ENCODE results near the gene TM4SF18. TPM values are rescaled to one million over a fixed set of nuclear protein-coding genes. Genes with fewer than 3 reads are reported as not detected.
A peak's percentile ranks its signal among the peaks of the same experiment; 100 is the strongest.

Gene TM4SF18
- polyA plus RNA-seq, 10 donors, result 12.1 to 21.0 (median 15.9) TPM

DNA sequence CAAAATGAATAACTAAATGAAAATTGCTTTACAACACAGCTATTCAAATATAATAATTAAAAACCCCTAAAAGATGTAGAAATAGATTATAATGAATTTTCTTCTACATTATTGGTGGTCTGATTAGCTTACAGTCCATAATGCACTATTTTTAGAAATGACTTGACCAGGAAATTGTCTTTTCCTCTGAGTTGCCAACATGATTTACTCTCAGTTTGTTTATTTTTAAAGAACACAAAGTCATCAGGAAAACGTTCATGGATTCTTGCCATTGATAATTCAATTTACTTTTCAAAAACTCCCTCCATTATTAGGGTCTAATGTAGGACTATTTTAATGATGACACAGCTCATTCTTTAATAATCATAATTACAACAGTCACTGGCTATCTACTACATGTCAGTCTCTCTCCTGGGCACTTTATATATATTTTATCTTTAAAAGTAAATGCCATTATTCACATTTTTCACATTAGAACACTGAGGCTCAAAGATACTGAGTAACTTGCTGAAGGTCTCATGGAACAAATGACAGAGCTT, 1.1 kb downstream of the TM4SF18 start:
- DNase-seq, result no peak

DNA sequence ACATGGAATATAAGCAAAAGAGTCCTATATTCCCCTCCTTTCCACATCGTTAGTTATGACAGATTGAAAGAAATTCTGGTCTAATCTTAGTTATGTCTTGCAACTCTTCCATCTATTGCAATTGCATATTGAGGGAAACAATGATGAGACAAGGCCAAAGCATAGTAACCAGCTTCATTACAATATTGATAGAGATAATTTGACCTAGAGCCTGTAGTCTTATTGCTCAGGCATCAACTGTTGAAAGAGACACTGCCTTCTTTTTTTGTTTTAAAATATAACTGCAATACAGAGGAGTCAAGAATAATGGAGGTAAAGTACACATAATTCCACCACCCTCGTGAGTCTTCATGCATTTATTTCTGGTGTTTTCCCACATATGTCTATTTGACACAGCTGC, 2.0 kb downstream of the TM4SF18 start:
- DNase-seq, result no peak

DNA sequence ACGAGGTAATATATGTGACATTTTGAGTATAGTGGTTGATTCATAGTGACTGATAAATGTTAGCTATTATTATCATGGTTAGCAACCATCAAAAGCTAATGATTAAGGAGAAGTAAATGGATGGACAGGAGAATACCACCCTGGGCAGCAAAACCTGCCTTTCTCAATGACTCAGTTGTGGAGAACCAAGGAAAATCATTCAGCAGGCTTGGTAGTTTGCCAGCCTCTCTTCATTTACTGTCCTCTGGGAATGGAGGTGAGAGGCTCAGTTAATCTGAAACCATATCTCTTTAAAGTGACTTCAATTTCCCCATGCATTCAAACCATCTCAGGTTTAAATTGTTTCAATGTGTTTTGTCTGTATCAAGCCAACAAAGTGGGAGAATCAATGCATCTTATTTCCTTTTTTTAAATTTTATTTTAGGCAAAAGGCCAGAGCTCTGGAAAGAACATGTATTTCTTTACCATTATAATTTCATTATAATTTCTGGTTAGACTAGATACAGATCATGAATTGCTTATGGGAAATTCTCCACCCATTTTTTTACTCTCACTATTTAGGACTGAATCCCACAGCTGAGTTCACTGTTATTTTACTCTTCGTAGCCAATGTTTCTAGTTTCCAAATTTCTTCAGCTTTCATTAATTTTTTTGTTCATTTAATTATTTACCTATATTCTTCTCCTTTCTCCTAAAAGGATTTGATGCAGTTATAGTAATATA, 2.7 kb downstream of the TM4SF18 start:
- DNase-seq, result no peak

DNA sequence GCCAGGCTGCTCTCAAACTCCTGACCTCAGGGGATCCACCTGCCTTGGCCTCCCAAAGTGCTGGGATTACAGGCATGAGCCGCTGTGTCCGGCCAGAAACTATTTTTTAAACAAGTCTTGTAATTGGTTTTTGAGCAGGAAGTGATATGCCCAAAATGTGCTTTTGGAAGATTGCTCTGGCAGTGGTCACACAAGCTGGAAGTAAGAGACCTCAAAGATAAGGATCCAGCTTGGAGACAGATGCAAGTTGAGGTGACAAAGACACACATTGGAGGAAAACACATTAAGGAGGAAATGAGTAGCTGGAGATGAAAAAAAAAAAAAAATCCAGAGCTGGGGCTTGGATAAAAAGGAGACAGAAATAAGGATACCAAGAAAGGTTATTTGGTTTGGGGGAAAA, 6.3 kb downstream of the TM4SF18 start:
- DNase-seq, result no peak

DNA sequence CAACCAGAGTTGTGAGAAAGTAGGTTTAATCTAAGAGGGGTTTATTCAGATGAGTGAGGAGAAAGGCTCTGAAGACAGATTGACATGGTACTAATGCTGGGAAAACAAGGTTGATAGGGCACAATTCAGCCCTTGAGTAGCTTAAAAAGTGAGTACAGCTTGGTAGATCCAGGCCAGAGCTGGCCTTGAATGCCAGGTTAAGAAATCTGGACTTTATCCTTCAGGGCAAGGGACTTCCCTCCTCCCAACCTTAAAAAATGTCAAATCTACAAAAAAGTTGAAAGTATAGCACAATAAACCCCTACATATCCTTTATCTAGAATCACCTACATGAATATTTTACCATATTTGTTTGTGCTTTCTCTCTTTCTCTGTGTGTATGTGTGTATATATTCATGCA, 7.9 kb downstream of the TM4SF18 start:
- no peak for DNase-seq

DNA sequence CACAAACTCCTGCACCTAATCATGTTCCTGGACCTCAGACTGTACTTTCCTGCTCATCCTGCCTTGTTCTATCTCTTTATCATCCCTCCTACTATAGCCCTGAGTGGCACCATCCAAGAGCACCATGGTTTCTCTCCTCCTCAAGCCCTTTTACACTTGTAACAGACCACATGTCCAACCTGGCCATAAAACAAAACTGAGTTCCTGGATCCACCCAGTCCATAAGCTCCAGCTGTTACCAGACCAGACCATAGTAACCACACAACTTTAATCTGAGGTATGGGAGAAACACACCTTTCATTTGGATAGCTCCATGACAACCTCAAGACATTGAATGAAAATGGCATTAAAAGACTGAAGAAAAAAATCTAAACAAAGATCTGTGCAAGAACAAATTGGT, 9.1 kb downstream of the TM4SF18 start:
- DNase-seq, result no peak

DNA sequence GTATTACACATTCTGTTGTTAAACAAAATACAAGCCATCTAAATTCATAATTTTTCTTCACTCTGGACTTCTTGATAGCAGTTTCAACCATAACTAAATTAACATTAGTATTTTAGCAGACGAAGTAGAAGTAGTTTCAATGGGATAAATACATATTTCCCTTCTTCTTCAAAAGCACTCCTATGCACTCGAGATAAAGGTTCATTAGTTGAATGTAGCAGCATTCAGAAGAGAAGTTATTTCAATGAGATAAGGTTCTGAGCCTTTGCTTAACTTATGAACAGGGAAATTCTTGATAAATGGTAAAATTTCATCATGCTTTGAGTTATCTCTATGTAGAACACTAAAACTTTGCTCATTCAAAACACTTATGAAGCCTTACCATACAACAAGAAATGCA, 11.8 kb downstream of the TM4SF18 start:
- DNase-seq, result no peak

DNA sequence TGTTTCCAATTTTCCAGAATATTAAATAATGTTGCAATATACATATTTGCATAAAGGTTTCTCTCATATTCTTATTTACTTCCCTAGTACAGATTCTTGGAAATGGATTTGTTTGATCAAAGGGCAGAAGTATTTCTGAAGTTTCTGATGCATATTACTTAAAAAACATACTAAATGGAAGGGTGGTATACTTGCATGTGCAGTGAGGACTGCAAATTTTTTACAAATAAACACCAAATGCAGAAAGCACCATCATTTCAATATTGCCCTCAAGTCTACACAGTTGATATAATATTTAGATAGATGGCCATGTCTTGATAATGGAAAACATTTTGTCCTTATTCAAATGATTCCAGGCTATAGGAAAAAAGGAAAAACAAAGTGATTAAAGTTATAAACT, 12.3 kb downstream of the TM4SF18 start:
- no peak for DNase-seq

DNA sequence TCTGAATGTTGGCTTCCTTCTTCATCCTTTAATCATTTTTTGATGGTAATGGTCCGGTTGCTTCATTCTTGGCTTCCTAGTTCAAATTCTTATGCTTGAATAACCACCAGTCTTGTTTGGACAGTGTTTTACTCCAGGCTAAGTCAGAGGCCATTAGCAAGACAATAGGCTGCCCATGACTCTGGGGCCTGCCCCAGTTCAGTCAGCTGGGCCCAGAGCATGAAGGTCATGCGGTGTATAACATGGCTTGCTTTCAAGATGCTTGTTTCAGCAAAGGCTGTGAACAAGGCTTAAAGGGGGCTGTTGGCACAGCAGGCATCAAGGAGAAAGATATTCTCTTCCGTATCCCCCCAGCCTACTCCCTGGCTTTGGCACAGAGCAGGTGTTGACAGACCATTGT, 13.7 kb downstream of the TM4SF18 start:
- DNase-seq, result no peak

DNA sequence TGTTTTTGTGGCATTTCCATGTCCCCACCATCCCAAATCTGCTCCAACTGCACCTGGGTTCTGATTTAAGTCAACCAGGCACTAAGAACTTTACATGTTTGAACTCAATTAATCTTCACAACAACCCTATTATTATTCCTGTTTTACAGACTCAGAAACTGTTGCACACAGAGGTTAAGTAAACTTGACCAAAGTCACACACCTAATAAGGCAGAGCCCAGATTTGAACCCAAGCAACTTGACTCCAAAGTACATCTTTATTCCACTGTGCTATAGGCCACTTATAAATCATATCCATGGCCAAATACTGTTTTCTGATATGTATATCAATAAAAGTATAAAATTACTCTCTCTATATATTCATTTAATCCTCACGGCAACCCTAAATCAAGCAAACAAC, 16.4 kb downstream of the TM4SF18 start:
- no peak for DNase-seq

DNA sequence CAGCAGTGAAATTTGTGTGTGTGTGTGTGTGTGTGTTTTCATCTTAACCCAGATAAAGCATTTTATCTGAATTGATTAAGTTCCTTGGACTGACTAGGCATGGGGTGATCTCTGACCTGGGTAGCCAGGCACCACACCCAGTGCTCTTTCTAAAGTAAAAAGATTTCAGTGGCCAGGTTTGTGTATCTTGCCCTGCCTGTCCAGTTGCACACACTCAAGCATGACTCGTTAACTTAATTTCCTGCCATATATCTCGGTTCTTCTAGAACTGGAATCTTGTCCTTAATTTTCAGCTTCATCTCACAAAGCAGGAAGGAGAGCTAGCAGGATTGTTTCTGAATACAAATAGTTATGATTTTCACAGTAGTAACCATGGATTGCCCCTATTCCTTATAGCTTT, 17.0 kb downstream of the TM4SF18 start:
- no peak for DNase-seq

DNA sequence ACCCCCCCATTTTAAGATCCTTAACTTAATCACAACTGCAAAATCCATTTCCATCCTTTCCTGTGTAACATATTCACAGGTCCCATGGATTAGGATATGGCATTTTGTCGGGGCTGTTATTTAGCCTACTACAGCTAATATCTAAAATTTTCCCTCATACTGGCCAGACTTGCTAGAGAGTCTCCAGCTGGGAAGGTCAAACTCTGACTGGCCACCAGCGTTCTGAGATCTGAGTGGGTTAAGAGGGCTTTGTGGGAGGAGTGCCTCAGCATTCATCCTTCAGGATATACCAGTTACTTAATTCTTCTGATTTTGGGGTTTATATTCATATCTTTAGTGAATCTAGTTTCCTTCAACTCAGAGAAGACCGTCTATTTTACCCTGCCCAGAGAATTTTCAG, 17.7 kb downstream of the TM4SF18 start:
- no peak for DNase-seq

DNA sequence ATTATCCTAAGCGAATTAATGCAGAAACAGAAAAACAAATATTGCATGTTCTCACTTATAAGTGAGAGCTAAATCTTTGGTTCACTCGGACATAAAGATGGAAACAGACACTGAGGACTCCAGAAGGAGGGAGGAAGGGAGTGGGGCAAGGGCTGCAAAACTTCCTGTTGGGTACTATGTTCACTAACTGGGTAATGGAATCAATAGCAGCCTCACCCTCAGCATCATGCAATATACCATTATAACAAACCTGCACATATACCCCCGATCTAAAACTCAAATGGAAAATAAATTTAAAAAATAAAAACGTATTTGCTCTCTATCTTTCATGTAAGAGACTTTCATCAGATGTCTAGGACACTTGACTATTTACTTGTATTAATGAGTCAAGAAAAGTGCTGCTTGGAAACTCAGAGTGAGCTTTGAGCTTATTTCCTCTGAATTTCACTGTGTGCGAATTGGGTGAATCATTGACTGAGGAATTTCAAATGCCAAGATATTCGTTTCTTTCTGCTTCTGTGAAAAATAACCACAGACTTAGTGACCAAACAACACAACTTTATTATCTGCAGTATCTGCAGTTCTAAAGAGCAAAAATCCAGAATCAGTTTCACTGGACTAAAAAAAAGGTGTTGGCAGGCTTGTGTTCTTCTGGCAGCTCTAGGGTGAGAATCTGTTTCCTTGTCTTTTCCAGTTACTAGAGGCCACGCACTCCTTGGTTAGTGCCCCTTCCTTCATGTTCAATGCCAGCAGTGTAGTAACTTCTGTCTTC, 18.4 kb downstream of the TM4SF18 start:
- DNase-seq, result peak in 1 of 3 donors; percentile 72

DNA sequence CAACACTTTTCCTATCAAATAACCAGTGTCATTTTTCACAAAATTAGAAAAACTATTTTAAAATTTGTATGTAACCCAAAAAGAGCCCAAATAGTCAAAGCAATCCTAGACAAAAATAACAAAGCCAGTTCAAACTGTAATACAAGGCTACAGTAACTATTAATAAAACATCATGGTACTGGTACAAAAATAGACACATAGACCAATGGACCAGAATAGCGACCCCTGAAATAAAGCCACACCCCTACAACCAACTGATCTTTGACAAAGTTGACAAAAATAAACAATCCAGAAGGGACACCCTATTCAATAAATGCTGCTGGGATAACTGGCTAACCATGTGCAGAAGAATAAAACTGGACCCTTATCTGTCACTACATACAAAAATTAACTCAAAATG, 19.9 kb downstream of the TM4SF18 start:
- DNase-seq, result no peak

DNA sequence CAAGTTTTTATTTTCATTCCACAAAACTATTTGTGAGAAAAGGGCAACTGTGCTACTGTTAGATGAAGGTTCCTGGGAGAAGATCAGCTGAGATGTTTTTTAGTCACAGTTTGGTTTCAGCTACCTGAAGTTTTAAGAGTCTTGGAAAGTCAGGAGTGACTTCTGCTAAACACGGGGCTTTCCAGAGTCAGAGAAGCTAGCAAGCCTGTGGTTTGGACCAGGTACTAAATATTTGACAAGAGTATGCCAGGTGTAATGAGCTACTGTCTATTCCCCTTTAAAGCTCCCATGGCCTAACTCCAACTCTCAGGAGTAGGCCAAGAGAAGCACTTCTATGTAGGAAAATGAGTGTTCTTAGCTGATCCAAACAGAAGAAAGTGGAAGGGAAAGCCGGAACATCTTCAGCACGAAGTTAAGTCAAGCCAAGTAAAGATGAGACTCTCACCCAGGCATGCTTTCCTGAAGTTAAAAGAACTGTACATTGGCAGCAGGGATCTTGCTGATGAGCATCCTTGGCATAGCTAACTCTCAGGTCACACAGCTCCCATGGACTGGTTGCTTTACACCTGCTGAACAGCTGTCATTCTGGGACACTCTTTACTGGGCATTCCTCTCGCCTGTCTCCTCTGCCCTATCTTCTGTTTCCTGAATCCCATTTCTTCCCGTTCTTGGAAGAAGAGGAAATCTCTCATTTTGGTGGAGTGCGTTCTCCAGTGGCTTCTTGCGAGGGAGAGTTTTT, 22.5 kb downstream of the TM4SF18 start:
- DNase-seq, result no peak

DNA sequence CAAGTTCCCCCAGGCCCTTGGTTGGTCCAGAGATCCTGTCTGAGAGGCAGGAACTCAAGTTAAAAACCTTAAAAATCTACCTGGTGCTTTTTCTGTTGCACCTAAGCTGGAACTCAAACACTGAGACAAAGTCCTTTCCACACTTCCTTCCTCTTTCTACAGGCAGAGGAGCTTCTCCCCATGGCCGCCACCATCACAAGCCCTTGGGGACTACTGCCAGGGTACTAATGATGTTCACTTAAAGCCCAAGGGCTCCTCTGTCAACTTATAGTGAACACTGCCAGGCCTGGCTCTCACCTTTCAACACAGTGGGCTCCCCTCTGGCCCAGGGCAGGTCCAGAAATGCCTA, 26.0 kb downstream of the TM4SF18 start:
- no peak for DNase-seq

DNA sequence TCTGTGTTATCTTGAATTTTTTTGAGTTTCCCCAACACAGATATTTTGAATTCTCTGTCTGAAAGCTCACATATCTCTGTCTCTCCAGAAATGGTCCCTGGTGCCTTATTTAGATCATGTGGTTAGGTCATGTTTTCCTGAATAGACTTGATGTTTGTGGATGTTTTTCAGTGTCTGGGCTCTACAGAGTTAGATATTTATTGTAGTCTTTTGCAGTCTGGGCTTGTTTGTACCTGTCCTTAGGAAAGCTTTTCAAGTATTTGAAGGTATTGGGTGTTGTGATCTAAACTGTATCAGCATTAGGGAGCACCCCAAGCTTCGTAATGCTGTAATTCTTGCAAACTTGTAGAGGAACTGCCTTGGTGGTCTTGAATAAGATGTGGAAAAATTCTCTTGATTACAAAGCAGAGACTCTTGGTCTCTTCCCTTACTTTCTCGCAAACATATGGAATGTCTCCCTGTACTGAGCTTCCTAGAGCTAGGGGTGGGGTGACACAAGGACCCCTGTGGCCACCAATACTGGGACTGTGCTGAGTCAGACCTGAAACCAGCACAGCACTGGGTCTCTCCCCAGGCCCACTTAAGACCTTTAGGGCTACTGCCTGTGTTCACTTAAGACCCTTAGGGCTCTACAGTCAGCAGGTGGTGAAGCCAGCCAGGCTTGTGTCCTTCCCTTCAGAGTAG, 26.5 kb downstream of the TM4SF18 start:
- DNase-seq, result no peak

DNA sequence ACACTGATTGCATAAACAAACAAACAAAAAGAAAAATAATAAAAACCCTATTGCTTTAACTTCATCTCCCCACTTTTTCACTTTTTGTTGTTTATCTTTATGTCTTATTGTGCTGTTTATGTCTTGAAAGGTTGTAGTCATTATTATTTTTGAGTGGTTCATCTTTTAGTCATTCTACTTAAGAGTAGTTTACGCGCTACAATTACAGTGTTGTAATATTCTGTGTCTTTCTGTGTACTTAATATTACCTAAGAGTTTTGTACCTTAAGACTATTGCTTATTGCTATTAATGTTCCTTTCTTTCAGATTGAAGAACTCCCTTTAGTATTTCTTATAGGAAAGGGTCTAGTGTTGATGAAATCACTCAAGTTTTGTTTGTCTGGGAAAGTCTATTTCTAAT, 28.1 kb downstream of the TM4SF18 start:
- no peak for DNase-seq

DNA sequence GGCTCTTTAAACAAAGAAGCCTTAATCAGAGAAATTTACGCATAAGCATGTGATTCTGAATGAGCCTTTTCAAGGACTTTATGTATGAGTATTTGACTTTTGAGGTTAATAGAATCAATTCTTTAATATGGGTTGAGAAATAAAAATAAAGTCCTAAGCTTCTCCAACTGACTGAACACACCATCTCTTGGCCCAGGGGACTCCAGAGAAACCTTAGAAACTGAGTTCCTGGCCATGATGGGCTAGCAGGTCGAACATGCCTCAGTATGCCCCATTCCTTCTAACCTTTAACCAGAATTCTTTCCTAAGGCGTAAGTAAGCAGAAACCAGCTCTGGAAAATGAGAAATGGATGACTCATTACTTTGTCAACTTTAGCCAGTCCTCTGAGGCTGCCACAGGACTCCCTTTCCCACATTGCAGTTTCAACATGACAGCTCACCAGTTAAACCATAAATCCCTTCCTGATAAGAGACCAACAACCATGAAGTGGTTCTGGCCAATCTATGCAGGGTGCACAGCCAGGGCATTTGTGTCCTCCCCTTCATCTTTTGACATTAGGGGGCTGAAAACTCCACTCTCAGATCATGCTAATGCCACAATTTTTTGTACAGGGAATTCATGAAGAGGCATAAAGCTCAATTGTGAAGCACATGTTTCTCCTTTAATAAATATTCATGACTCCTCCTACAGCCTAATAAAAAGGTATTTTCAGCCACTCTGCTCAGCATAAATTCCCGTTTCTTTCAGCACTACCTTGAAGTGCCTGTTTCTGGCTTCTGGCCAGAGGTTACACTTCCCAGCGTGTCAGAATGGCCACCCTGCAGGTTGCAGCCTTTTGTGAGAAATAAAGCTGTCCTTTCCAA, 33.3 kb downstream of the TM4SF18 start:
- peak in 1 of 3 donors; percentile 76 for DNase-seq

DNA sequence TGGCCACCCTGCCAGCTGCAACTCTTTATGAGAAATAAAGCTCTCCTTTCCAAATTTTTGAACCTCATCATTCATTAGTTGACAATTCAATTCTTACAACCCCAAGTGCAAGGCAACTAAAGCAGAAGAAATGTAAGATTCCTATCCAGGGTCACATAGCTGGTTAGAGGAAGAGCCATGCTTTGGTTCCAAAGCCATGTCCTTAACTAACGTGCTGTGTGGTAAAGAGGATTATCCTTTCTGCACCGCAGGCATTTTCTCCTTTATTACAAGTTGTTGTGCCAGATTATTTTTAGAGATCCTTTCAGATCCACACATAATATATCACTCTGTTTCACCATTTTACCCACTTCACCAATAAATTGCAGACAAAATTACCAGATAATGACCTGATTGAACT, 36.5 kb downstream of the TM4SF18 start:
- DNase-seq, result no peak

DNA sequence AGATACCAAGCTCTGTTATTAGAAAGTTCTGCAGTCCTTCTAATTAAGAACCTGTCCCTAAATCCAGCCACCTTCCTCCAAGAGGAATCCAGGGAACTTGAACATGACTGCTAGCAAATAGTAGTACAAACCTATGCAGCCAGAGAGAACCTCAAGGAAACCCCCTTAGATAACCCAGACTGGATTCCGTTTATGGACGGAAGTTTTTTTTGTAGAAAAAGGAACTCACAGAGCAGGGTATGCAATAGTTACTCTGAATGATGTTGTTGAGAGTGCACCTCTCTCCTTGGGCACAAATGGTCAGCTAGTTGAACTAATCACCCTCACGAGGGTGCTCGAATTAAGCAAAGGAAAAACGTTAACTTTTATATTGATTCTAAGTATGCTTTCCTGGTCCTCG, 40.8 kb downstream of the TM4SF18 start:
- DNase-seq, result no peak

Data from muscle of back (tissue), 11 donors.